HFFc6 (cell line): ENCODE data around the gene WWC1. TPM values are rescaled to one million over a fixed set of nuclear protein-coding genes. Genes with fewer than 3 reads are reported as not detected.
"Not testable (repeated sequence)": the region's sequence is repeated elsewhere in the genome, so short reads cannot be mapped to it uniquely, and the experiment has no call there.

Experiments
- DNase-seq: peaks from one replicate; pipeline ENCODE4 v3.0.0-alpha.2; 2018
- H3K27ac Mint-ChIP-seq: 2 replicates; pipeline ENCODE4 v1.8.0; 2020; ENCODE audit warnings: mild to moderate bottlenecking, mixed read lengths
- H3K27me3 Mint-ChIP-seq: 2 replicates; pipeline ENCODE4 v1.8.0; 2021; ENCODE audit warnings: mild to moderate bottlenecking, moderate library complexity, mixed read lengths; ENCODE audit not compliant: insufficient read depth
- H3K36me3 Mint-ChIP-seq: 2 replicates; pipeline ENCODE4 v1.8.0; 2021; ENCODE audit warnings: low read depth, mixed read lengths
- H3K4me1 Mint-ChIP-seq: 2 replicates; pipeline ENCODE4 v1.8.0; 2020; ENCODE audit warnings: low read depth, mixed read lengths
- H3K4me3 Mint-ChIP-seq: 2 replicates; pipeline ENCODE4 v1.8.0; 2020; ENCODE audit warnings: mild to moderate bottlenecking, moderate library complexity, mixed read lengths
- H3K9me3 Mint-ChIP-seq: 2 replicates; pipeline ENCODE4 v1.8.0; 2020; ENCODE audit warnings: mild to moderate bottlenecking, mixed read lengths
- CTCF ChIP-seq: fragments of 200-600 bp; sonication (generic); IDR thresholded peaks from 2 replicates; pipeline ENCODE4 v1.5.0; 2021; ENCODE audit warnings: antibody characterized with exemption, mild to moderate bottlenecking
- total RNA-seq, 6 experiments: library from RNA; stranded (reverse); fragmentation: NEBNext Ultra II Directional; extraction: Animal tissue kit (Norgen Biotek cat#: 25700); gene quantifications; 2 replicates in 1 of 6; 3 replicates in 5 of 6; pipeline ENCODE4 v1.2.3, GENCODE V29; 2021

WWC1 gene
- total RNA-seq, 6 experiments from 2014 or later = 3.3 to 8.4 (median 7.2) TPM

GRCh38 chr5:168275940-168276339 lies 15.5 kb upstream of the WWC1 start:
- H3K27ac Mint-ChIP-seq = no peak overlapping the region

GRCh38 chr5:168282120-168282519 lies 9.3 kb upstream of the WWC1 start:
- peaks cover 18% of the 10 kb centered on the region for H3K9me3 Mint-ChIP-seq
- H3K36me3 Mint-ChIP-seq = peaks cover 6% of the 10 kb centered on the region
- H3K4me3 Mint-ChIP-seq = no peak overlapping the region
- no peak overlapping the region for H3K27ac Mint-ChIP-seq
- peak; percentile 14 for DNase-seq
- H3K4me1 Mint-ChIP-seq = peaks cover 10% of the 10 kb centered on the region
- no peak for TF ChIP-seq CTCF
- H3K27me3 Mint-ChIP-seq = peaks cover 25% of the 10 kb centered on the region

More at GRCh38 chr5:168275940-168276339, 15.5 kb upstream of the WWC1 start:
- no peak for TF ChIP-seq CTCF
- H3K36me3 Mint-ChIP-seq = no peaks in the 10 kb centered on the region
- DNase-seq = no peak
- no peaks in the 10 kb centered on the region for H3K9me3 Mint-ChIP-seq
- H3K27me3 Mint-ChIP-seq = peaks cover 25% of the 10 kb centered on the region
- H3K4me1 Mint-ChIP-seq = peaks cover 1% of the 10 kb centered on the region
- H3K4me3 Mint-ChIP-seq = no peak overlapping the region

GRCh38 chr5:168284809-168285208 lies 6.6 kb upstream of the WWC1 start:
- peaks cover 6% of the 10 kb centered on the region for H3K36me3 Mint-ChIP-seq
- DNase-seq = no peak
- H3K9me3 Mint-ChIP-seq = peaks cover 18% of the 10 kb centered on the region
- peaks cover 19% of the 10 kb centered on the region for H3K27me3 Mint-ChIP-seq
- peaks cover 14% of the 10 kb centered on the region for H3K4me1 Mint-ChIP-seq
- no peak overlapping the region for H3K4me3 Mint-ChIP-seq
- no peak overlapping the region for H3K27ac Mint-ChIP-seq
- TF ChIP-seq CTCF = no peak

GRCh38 chr5:168285696-168286095 lies 5.7 kb upstream of the WWC1 start:
- Mint-ChIP-seq H3K4me1 (peaks cover 22% of the 10 kb centered on the region), H3K9me3 (peaks cover 18% of the 10 kb centered on the region), H3K4me3 (no peak overlapping the region), H3K27ac (no peak overlapping the region), H3K27me3 (peaks cover 17% of the 10 kb centered on the region), H3K36me3 (peaks cover 6% of the 10 kb centered on the region)
- no peak for DNase-seq
- no peak for TF ChIP-seq CTCF

- TF ChIP-seq CTCF = no peak
- no peak for DNase-seq
- Mint-ChIP-seq H3K4me3 (no peak overlapping the region), H3K27me3 (peaks cover 17% of the 10 kb centered on the region), H3K4me1 (peaks cover 27% of the 10 kb centered on the region), H3K27ac (no peak overlapping the region), H3K9me3 (peaks cover 18% of the 10 kb centered on the region), H3K36me3 (peaks cover 6% of the 10 kb centered on the region)
Measured at GRCh38 chr5:168286386-168286785, 5.1 kb upstream of the WWC1 start.

GRCh38 chr5:168286863-168287262 lies 4.6 kb upstream of the WWC1 start:
- not testable (repeated sequence) for H3K4me3 Mint-ChIP-seq, DNase-seq, H3K36me3 Mint-ChIP-seq, H3K27ac Mint-ChIP-seq
- peaks cover 24% of the 10 kb centered on the region for H3K4me1 Mint-ChIP-seq
- peaks cover 17% of the 10 kb centered on the region for H3K27me3 Mint-ChIP-seq
- H3K9me3 Mint-ChIP-seq = peaks cover 18% of the 10 kb centered on the region
